Measurements from ENCODE around the gene OPCML.

The OPCML gene

GRCh38 chr11:133082841-133083488 is 449.3 kb downstream of the OPCML start:
- Mint-ChIP-seq H3K9me3 (no peaks in the 10 kb centered on the region), H3K27me3 (ENCODE audit: low read depth, poor library complexity) (peaks cover 80% of the 10 kb centered on the region), H3K4me3 (peak overlapping the region; percentile 83), H3K4me1 (no peaks in the 10 kb centered on the region), H3K36me3 (ENCODE audit: low read depth) (no peaks in the 10 kb centered on the region), H3K27ac (no peak overlapping the region)
- peak; percentile 92 for DNase-seq
- TF ChIP-seq CTCF (IDR thresholded peaks at IDR 0.05), result peak; percentile 33

- H3K36me3 Mint-ChIP-seq (ENCODE audit: low read depth), result no peaks in the 10 kb centered on the region
- H3K27ac Mint-ChIP-seq, result no peak overlapping the region
- no peaks in the 10 kb centered on the region for H3K9me3 Mint-ChIP-seq
- TF ChIP-seq CTCF (IDR thresholded peaks at IDR 0.05), result no peak
- peaks cover 86% of the 10 kb centered on the region for H3K27me3 Mint-ChIP-seq (ENCODE audit: low read depth, poor library complexity)
- H3K4me3 Mint-ChIP-seq, result no peak overlapping the region
- DNase-seq, result peak; percentile 62
- H3K4me1 Mint-ChIP-seq, result no peaks in the 10 kb centered on the region
Measured at GRCh38 chr11:133082453-133082781, 449.9 kb downstream of the OPCML start.

GRCh38 chr11:133081730-133082452 is 450.4 kb downstream of the OPCML start:
- H3K27ac Mint-ChIP-seq, result no peak overlapping the region
- TF ChIP-seq CTCF (IDR thresholded peaks at IDR 0.05), result no peak
- no peaks in the 10 kb centered on the region for H3K4me1 Mint-ChIP-seq
- H3K9me3 Mint-ChIP-seq, result no peaks in the 10 kb centered on the region
- peaks cover 90% of the 10 kb centered on the region for H3K27me3 Mint-ChIP-seq (ENCODE audit: low read depth, poor library complexity)
- no peaks in the 10 kb centered on the region for H3K36me3 Mint-ChIP-seq (ENCODE audit: low read depth)
- peak; percentile 23 for DNase-seq
- peak overlapping the region; percentile 28 for H3K4me3 Mint-ChIP-seq

- Mint-ChIP-seq H3K27ac (no peak overlapping the region), H3K27me3 (ENCODE audit: low read depth, poor library complexity) (peaks cover 90% of the 10 kb centered on the region), H3K4me1 (no peaks in the 10 kb centered on the region), H3K9me3 (no peaks in the 10 kb centered on the region), H3K4me3 (no peak overlapping the region), H3K36me3 (ENCODE audit: low read depth) (no peaks in the 10 kb centered on the region)
- TF ChIP-seq CTCF (IDR thresholded peaks at IDR 0.05), result peak; percentile 18
- DNase-seq, result no peak
Measured at GRCh38 chr11:133081020-133081419, 451.3 kb downstream of the OPCML start.

- TF ChIP-seq CTCF (IDR thresholded peaks at IDR 0.05), result peak; percentile 94
- H3K4me3 Mint-ChIP-seq, result no peak overlapping the region
- H3K9me3 Mint-ChIP-seq, result no peaks in the 10 kb centered on the region
- peaks cover 85% of the 10 kb centered on the region for H3K27me3 Mint-ChIP-seq (ENCODE audit: low read depth, poor library complexity)
- no peaks in the 10 kb centered on the region for H3K36me3 Mint-ChIP-seq (ENCODE audit: low read depth)
- no peaks in the 10 kb centered on the region for H3K4me1 Mint-ChIP-seq
- H3K27ac Mint-ChIP-seq, result no peak overlapping the region
- DNase-seq, result peak; percentile 71
Measured at GRCh38 chr11:133078591-133079404, 453.5 kb downstream of the OPCML start.

Data from nephron progenitor cell (in vitro differentiated cells).